Peyer's patch (tissue), 4 donors: Measurements from ENCODE around the gene PRSS48.

ENCODE experiments used
- POLR2A ChIP-seq, 2 donors: fragments of 450-650 bp; IDR thresholded peaks; one replicate each; pipeline ENCODE4 v1.5.1; 2017; ENCODE audit warnings: antibody characterized with exemption in 2 of 2, mild to moderate bottlenecking in 2 of 2, moderate library complexity in 2 of 2
- TF ChIP-seq, protein P1 (sequence below), 6 experiments: fragments of 450-650 bp in 4 of 6; fragments of 200-600 bp in 2 of 6; sonication (generic) in 1 of 6; IDR thresholded peaks; one replicate each; pipeline ENCODE4 v1.5.1; 2017 to 2019; ENCODE audit warnings: antibody characterized with exemption in 6 of 6, mild to moderate bottlenecking in 3 of 6, moderate library complexity in 1 of 6

GRCh38 chr4:151314479-151314878 is 37.5 kb downstream of the PRSS48 start:
- TF ChIP-seq, protein P1, sequence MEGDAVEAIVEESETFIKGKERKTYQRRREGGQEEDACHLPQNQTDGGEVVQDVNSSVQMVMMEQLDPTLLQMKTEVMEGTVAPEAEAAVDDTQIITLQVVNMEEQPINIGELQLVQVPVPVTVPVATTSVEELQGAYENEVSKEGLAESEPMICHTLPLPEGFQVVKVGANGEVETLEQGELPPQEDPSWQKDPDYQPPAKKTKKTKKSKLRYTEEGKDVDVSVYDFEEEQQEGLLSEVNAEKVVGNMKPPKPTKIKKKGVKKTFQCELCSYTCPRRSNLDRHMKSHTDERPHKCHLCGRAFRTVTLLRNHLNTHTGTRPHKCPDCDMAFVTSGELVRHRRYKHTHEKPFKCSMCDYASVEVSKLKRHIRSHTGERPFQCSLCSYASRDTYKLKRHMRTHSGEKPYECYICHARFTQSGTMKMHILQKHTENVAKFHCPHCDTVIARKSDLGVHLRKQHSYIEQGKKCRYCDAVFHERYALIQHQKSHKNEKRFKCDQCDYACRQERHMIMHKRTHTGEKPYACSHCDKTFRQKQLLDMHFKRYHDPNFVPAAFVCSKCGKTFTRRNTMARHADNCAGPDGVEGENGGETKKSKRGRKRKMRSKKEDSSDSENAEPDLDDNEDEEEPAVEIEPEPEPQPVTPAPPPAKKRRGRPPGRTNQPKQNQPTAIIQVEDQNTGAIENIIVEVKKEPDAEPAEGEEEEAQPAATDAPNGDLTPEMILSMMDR (IDR thresholded peaks at IDR 0.05) = no peak
- no peak for TF ChIP-seq POLR2A (IDR thresholded peaks at IDR 0.05)
